GM23248 (cell line): ENCODE data around the gene PIGR.

ENCODE experiments used
- EZH2 ChIP-seq: fragments of 200-600 bp; sonication (generic); IDR thresholded peaks from 2 replicates; pipeline ENCODE4 v1.6.1; 2018; ENCODE audit warnings: antibody characterized with exemption, mild to moderate bottlenecking; ENCODE audit not compliant: insufficient read depth, poor library complexity, severe bottlenecking
- EZH2phosphoT487 ChIP-seq: fragments of 200-600 bp; sonication (generic); IDR thresholded peaks from 2 replicates; pipeline ENCODE4 v1.6.1; 2018; ENCODE audit warnings: antibody characterized with exemption, moderate library complexity, mild to moderate bottlenecking, low read depth; ENCODE audit not compliant: insufficient read depth

DNA sequence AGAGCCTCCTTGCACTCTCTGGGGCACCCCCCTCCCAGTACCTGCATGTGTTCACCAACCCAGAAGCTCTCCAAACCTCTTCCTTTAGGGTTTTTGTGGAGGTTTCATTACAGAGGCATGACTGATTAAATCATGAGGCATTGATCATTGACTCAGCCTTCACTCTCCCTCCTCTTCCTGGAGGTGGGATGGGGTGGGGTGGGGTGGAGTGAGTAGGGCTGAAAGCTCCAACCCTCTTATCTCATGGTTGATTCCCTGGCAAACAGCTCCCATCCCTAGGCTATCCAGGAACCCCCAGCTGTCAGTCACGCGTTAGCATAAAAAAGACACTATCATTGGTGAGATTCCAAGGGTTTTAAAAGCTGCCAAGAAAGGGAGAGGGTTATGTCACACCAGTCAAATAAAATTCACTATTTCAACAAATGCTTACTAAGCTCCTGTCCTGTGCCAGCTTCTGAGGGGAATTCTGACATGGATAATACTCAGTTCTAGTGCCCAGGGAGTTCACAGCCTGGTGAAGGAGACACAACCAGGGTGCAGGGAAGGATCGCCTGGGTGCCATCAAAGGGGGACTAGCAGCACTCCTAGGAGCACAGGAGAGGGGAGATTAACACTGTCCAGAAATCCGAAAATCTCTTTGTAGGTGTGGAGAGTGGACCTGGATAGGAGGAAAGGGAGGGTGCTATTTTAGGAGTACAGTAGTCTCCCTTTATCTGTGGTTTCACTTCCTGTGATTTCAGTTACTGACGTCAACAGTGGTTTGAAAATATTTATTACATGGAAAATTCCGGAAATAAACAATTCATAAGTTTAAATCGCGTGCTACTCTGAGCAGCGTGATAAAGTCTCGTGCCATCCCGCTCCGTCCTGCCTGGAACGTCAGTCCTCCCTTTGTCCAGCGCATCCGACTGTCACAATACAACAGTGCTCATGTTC lies 55.9 kb downstream of the PIGR start:
- no peak for TF ChIP-seq EZH2
- no peak for TF ChIP-seq EZH2phosphoT487
